Measurements from ENCODE around the gene ITPKA.
A peak's percentile ranks its signal among the peaks of the same experiment; 100 is the strongest.

The ITPKA gene

DNA sequence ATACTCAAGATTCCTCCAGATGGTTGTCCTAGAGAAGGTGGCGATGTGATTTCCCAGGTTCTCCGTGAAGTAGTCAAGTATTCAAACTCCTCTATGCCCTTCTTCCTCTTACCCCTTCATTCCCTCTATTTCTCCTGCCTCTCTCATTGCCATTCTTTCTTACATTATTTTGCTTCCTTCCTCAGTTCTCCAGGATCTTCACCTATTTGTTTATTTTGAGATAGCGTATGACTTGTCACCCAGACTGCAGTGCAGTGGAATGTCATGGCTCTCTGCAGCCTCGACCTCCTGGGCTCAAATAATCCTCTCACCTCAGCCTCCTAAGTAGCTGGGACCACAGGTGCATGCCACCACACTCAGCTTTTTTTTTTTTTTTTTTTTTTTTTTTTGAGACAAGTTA lies 1.8 kb upstream of the ITPKA start:
- DNase-seq: no peak

DNA sequence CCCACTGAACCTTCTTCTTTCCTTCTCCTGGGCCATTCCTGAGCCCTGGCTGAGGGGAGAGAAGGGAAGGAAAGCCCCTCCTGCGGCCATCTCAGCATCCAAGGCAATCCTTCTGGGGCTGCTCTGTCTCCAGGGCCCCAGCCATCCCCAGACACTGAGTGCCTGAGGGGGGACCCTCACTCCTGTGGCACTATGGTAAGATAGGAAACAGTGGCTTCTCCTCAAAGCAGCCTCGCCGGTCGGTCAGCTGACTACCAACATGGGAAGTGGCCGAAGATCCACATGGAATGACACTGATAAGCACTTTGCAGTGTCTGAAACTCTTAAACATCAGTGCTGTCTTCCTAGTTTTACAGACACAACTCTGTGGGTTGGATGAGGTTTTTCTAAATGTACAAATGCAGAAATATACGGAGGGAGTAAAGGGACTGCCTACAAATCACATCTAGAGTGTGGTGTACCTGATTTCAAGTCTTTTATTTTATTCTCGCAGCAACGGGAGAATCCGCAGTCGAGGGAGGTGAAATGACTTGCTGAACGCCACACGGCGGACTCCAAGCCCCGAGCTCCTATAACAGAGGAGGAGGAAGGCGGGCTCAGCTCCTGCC lies 973 bp upstream of the ITPKA start:
- no peak for DNase-seq

DNA sequence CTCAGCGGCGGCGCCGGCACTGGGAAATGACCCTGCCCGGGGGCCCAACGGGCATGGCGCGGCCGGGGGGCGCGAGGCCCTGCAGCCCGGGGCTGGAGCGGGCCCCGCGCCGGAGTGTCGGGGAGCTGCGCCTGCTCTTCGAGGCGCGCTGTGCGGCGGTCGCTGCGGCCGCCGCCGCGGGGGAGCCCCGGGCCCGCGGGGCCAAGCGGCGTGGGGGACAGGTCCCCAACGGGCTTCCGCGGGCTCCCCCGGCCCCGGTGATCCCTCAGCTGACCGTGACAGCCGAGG lies 172 bp downstream of the ITPKA start:
- DNase-seq: no peak

DNA sequence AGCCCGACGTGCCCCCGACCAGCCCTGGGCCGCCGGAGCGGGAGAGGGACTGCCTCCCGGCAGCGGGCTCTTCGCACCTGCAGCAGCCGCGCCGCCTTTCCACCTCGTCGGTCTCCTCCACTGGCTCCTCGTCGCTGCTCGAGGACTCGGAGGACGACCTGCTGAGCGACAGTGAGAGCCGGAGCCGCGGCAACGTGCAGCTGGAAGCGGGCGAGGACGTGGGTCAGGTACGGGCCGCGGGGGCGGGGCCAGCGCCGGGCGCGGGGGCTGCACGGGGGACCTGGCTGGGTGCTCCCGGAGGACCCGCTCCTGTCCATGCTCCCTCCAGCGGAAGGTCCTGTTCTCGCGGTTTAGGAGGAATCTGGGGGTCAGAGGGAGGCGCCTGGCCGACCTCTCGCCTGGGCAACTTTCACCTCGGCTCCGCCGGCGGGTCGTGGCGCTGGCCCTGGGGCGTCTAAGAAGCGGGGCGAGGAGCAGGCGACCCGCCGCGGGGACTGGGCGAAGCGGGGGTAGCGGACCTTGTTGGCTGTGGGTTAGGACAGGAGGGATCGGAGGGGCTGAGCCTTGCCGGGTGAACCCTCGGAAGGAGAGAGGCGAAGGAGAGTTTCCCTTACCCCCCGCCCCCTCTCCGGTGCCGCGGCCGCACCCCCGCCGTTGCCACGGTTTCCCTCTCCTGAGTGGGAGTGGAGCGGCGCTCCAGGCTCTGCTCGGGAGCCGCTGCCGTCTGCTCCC lies 682 bp downstream of the ITPKA start:
- DNase-seq: peak; percentile 13 to 58 (median 58)

DNA sequence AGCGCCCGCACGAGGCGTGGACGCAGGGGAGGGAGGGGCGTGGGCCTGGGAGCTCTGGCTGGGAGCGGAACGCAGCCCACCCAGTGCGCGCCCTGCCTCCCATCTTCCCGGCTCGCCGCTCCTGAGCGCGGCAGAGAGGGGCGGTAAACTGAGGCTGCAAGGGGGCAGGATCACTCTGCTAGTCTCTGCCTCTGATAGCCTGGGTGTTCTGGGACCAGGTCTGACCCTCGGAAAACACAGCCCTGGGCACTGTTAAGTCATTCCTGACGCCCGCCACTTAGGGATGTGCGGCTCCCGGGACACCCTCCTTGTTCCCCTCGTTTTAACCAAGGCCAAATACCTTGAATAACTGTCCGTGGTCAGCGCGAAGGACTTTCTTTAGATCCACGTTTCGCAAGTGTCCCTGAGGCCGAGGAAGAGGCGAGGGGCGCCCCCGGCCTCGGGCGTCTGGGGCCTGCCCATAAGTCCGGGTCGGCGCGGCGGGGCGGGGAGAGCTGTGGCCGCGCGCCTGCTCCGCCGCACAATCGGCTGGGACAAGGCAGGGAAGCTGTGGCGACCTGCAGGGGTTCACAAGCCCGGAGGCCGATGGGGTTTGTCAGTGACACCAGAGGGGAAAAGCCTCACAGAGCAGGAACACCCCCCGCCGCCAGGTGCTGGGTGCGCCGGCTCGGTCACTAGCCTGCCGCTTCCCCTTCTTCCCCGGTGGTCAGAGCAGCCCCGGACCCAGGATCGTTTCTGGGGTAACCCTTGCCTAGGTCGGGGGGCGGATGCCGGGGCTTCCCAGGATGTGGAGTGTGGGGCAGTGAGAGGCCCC lies 1.5 kb downstream of the ITPKA start:
- DNase-seq: no peak

DNA sequence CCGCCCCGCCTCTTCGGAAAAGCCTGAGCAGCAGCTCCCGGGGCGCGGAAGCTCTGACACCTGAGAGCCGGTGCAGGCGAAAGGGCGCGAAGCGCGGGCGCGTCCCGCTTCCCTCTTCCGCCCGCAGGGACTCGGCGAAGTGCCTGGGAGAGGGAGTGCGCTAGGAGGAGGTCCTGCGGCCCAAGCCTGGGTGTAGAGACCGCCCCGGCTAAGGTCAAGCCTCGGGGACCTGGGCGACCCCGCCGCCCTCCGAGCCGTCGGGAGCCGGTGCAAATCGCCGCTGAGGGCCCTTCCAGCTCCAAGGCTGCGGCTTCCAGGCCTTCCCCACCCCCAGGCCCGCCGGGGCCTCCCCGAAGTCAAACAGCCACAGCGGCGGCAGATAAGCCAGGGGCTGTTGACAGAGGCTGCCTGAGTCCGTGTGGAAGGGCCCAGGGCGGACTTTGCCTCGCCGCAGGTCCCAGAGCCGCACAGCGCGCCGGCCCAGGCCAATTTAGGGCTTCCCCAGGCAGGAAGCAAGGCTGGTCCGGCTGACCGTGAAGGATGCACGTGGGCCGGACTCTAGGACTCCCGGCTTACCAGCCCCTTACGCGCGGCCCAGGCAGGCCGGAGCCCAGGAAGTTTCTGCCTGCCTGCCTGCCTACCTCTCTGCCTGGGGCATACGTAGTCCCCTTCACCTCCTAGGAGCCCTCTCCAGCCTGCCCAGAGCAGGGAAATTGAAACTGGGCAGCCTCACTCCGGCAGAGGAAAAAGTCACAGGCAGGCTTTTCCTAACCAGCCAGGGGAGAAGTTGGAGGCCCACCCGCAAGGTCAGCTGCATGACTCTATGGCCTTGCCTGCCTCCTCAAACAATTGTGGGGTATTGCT lies 2.3 kb downstream of the ITPKA start:
- no peak for DNase-seq

DNA sequence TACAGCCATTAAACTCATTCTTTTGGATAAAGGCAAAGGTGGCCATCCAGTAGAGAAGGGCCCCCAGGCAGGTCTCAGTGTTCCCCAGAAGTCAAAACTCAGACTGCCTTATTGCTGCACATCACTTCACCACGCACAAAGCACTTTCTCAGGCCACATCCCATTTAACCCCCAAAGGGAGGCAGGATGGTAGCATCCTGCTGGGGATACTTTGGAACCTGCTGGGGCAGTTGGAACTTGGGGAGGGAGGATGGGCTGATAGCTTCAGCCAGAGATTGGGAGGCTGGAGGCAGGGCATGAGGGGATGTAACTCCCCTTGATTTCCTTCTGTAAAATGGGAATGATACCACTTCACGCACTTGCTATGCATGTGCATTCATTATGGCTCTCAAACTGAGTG lies 5.0 kb downstream of the ITPKA start:
- no peak for DNase-seq

DNA sequence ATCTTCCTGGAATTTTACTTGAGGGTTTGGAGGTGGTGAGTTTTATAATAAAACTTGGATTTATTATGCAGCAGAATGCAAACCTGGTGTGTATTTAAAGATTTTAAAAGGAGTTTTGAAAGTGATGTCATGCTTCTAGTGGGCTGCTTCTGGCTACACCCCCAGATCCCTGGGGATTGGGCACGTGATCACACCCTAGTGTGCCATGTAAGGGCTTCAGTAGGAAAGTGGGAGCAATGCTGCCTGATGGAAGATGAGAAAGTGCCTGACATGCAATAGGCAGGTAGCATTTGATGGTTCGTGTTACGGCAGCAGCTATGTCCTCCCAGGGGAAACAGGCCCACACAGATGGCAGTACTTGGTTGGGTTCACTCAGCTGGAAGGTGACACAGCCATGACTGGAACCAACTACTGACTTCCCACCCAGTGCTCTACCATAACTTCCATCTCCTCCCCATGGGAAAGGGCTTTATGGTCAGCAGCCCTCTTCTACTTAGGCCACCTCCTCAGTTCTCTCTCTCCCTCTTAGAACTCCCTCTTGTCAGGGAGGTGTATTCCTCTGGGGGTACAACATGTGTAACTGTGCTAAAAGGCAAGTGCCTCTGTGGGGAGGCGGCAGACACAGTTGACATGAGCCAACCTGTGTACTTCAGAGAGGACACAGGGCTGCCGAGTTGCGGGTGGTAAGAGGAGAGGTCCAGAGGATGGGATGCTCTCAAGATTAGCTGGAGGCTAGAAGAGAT lies 5.6 kb downstream of the ITPKA start:
- no peak for DNase-seq

DNA sequence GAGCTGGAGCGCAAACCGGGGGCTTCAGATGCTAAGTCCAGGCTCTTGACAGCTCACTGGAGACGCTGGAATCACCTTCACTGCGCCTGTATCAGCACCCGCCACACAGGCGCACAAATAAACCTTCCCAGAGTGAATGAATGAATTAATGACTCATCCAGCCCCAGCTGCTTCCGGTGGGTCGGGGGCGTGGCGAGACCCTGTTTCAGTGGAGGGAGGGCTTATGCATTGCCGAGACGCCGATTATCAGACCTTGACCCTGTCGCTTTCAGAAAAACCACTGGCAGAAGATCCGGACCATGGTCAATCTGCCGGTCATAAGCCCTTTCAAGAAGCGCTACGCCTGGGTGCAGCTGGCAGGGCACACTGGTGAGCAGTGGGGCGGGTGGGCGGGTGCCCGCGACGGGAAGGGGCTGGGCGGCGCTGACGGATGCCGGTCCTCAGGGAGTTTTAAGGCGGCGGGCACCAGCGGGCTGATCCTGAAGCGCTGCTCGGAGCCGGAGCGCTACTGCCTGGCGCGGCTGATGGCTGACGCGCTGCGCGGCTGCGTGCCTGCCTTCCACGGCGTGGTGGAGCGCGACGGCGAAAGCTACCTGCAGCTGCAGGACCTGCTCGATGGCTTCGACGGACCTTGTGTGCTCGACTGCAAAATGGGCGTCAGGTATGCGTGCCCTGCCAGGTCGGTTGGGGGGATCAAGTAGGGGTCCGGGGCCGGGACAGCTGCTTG lies 7.7 kb downstream of the ITPKA start:
- DNase-seq: no peak

DNA sequence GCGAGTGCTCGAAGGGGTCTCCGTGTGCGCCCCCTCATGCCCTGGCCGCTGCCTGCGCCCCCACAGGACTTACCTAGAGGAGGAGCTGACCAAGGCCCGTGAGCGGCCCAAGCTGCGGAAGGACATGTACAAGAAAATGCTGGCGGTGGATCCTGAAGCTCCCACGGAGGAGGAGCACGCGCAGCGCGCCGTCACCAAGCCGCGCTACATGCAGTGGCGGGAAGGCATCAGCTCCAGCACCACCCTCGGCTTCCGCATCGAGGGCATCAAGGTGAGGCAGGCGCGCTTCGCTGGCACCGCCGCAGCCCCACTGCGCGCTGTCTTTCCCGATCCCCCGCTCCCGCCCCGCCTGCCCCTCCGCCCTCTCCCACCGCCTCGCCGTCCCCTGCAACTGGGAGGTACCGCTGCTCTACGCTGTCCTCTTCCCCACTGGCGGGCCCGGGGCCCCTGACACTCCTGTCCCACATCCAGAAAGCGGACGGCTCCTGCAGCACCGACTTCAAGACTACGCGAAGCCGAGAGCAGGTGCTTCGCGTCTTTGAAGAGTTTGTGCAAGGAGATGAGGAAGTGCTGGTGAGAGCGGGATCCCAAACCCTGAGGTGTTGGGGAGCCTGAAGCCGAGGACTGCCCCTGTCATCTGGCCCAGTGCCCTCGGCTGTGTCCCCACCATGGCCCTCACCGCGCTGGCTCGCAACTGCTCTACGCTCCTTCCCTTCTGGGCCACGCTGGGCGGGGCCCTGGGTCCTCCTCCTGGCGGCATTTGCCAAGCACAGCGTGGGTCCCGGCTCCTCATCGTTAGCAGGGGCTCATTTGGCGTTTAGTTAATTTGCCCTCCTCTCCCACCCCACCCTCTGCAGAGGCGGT lies 8.5 kb downstream of the ITPKA start:
- DNase-seq: no peak

DNA sequence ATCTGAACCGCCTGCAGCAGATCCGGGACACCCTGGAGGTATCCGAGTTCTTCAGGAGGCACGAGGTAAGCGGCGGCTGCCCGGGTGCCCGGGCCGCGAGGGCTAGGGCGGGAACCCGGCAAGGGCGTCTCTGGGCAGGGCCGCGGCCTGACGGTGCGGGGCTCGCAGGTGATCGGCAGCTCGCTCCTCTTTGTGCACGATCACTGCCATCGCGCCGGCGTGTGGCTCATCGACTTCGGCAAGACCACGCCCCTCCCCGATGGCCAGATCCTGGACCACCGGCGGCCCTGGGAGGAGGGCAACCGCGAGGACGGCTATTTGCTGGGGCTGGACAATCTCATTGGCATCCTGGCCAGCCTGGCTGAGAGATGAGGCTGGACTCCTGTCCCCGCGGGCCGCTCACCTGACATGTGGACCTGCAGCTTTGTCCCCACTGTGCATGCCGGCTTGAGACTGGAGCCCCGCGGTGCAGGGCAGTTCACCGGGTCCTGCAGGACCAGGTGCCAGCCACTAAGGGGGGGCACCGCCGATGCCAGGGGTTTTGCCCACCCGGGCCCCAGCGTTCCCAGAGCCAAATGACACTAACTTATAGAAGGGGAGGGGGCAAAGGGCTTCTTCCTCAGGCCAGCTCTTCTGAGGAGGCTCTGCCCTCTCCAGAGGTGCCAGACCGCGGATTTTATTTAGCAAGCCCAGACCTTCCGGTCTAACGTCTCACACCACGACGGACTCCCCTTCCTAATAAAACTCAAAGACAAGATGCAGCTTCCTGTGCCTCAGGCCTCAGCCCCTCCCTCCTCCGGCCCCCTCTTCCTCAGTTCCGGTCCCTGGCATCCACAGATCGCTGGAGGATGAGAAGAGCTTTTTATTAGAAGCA lies 9.4 kb downstream of the ITPKA start:
- DNase-seq: no peak

DNA sequence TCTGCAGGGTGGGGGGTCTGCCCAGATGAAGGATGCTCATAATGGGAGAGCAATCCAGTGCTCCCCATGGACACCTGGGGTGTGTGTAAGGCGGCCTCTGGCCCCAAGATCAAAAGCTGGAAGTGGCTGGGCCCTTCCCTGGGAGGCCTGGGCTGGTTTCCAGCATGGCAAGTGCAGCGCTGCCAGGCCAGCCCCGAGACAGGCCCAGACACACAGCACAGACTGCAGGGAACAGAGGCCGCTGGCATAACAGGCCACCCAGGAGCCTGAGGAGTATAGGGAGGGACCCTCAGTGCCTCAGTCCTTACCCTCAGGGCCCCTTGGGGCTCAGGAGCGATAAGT lies 10.0 kb downstream of the ITPKA start:
- DNase-seq: no peak

DNA sequence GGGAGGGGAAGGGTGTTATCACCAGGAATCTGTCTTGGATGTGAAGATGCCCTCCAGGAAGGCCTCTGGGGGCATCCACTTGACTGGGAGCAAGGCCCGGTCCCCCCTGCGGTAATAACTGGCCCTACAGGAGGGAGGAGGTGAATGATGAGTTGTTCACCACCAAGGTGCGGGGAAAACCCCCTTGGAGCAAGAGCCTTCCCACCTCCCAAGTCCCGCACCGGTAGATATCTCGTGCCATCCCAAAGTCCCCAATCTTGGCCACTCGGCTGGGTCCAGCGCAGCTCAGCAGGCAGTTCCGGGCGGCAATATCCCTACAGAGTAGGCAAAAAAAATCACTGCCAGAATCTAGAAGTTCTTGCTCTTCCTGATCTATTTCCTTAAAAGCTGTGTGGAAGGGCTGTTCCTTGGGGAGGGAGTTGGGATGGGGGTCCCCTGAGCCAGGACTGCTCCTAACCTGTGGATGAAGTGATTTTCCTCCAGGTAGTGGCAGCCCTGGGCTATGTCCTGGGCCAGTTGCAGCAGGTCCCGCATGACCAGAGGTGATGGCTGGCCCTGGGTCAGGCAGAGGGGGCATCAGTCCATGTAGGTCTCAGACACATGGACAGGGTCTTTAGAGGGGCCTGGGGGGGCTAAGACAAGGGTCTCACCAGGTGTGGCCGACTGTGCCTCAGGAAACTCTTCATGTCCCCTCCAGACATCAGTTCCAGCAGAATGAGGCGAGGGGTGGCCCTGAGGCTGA lies 11.2 kb downstream of the ITPKA start:
- no peak for DNase-seq

DNA sequence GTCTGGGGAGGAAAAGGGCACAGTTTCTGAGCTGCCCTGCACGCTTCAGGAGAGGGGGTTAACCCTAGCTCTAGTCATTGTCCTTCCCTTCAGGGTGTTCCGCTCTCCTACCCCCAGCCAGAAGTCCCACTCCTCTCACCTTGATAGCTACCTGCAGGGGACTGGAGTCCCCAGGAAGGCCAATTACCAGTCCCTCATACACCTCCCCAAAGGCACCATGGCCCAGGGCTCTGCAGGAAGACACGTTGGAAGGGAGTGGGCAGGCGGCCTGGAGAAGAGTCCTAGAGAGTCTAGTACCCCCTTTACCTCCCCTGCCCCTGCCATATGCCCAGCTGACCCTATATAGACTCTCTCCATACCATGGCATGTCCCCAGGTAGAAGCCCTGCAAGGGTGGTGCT lies 12.1 kb downstream of the ITPKA start:
- DNase-seq: no peak

DNA sequence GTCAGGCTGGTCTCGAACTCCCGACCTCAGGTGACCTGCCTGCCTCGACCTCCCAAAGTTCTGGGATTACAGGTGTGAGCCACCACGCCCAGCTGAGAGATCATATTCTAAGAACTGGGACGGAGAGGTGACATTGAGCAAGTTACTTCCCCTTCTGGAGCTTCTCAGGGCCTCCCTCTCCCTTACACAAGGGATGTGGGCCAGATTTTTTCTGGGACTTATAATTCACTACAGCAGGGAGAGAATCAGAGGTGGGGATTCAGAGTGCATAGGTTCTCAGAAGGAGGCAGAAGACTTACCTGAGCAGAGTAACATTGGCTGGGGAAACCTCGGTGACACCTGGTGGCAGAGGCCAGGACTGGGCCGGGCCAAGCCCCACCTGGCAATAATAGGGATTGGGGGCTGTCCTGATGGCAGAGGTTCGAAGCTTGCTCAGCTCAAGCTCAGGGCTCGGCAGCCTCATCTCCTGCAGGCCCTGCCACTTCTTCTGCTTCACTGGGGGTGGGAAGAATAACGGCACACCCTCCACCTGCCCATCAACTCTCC lies 13.2 kb downstream of the ITPKA start:
- DNase-seq: no peak

DNA sequence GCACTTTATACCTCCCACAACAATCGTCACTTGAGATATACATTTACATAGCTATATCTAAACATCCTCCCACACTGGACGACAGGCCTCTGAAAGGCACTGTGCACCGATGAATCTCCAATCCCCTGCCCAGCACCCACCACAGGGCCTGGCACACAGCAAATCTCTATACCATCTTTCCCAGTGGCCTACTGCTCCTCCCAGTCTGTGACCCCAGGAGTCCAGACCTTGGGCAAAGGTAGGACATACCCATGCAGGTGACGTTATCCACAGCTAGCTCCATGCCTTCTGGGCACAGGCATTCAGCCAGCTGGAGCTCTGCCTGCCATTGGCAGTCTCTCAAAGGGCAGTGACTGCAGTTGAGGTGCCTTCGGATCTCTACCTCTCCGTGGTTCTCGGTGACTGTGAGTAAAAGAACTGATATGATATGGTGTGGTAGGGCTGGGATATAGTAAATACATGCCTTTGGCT lies 14.2 kb downstream of the ITPKA start:
- DNase-seq: no peak

DNA sequence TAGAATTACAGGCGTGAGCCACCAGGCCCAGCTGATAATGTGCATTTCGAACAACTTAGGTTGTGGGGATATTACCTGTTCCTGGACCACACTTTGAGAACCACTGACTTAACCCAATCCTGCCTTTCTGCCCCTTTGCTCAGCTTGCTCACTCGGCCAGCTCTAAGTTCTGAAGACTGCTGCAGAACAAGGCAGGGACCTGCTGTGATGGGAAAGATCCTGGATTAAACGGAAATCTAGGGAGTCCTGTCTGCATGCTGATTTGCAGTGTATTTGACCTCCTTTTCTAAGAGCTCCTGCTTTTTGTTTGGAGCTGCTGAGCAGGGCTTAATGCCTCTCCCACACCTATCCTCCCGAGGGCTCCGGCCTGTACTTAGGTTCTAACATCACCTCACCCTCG lies 17.1 kb downstream of the ITPKA start:
- DNase-seq: no peak

DNA sequence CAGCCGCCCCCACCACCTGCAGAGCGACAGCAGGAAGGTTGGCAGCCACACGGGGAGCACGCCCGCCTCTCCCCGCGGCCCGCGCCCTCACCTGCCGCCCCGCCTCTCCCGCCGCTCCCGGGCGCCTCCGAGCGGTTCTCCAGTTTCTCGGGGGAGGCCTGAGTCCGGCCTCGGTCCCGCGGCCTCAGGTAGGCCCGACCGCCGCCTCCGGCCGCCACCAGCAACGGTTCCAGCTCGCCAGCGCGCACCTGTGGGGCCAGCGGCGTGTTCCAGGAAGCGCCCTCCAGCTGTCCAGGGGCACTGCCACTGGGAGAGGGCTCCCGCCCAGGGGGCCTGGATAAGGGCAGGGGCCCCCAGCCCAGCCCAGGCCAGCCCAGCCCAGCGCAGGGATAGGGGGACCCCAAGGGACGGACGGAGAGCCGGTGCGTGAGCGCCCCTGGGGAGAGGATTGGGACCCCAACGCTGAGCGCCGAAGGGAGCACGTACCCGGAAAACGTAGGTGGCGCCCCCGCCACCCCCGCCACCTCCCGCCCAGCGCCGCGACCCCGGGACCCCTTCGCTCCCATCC lies 17.7 kb downstream of the ITPKA start:
- peak in 2 of 3 experiments; percentile 68 to 73 for DNase-seq

Data from NCI-H1417 (cell line).